GM10847 (cell line): Measurements from ENCODE around the gene TMEM89.

ENCODE experiments used
- POLR2A ChIP-seq: IDR thresholded peaks from 2 replicates; pipeline ENCODE4 v1.6.1; 2011; ENCODE audit not compliant: insufficient read length; ENCODE audit errors: extremely low read depth

The TMEM89 gene

GRCh38 chr3:48599509-48600285 is 21.9 kb downstream of the TMEM89 start:
- no peak for TF ChIP-seq POLR2A

- TF ChIP-seq POLR2A = no peak
These were observed 22.5 kb downstream of the TMEM89 start for GRCh38 chr3:48599077-48599501.

- no peak for TF ChIP-seq POLR2A
These were observed 23.1 kb downstream of the TMEM89 start for GRCh38 chr3:48598323-48599076.

- TF ChIP-seq POLR2A = no peak
These were observed 24.2 kb downstream of the TMEM89 start for GRCh38 chr3:48597408-48597800.

- no peak for TF ChIP-seq POLR2A
These were observed 24.7 kb downstream of the TMEM89 start for GRCh38 chr3:48596676-48597407.

GRCh38 chr3:48596157-48596556 is 25.4 kb downstream of the TMEM89 start:
- no peak for TF ChIP-seq POLR2A

GRCh38 chr3:48595526-48596121 is 25.9 kb downstream of the TMEM89 start:
- no peak for TF ChIP-seq POLR2A

- no peak for TF ChIP-seq POLR2A
These were observed 26.5 kb downstream of the TMEM89 start, which contains the start of gene COL7A1 for GRCh38 chr3:48595075-48595525. Gene COL7A1, minus strand, starts transcription at chr3:48595329. Its CDS starts 170 bp downstream, at chr3:48595159.

GRCh38 chr3:48594417-48595049 is 27.0 kb downstream of the TMEM89 start:
- TF ChIP-seq POLR2A = no peak

- TF ChIP-seq POLR2A = no peak
These were observed 28.2 kb downstream of the TMEM89 start for GRCh38 chr3:48593337-48593736.

- TF ChIP-seq POLR2A = no peak
These were observed 29.0 kb downstream of the TMEM89 start for GRCh38 chr3:48592519-48593087.

GRCh38 chr3:48591886-48592518 is 29.6 kb downstream of the TMEM89 start:
- no peak for TF ChIP-seq POLR2A

GRCh38 chr3:48591436-48591835 is 30.1 kb downstream of the TMEM89 start:
- TF ChIP-seq POLR2A = no peak

GRCh38 chr3:48588230-48588629 is 33.3 kb downstream of the TMEM89 start:
- no peak for TF ChIP-seq POLR2A
